ENCODE data around the gene XRCC6.

The XRCC6 gene

DNA sequence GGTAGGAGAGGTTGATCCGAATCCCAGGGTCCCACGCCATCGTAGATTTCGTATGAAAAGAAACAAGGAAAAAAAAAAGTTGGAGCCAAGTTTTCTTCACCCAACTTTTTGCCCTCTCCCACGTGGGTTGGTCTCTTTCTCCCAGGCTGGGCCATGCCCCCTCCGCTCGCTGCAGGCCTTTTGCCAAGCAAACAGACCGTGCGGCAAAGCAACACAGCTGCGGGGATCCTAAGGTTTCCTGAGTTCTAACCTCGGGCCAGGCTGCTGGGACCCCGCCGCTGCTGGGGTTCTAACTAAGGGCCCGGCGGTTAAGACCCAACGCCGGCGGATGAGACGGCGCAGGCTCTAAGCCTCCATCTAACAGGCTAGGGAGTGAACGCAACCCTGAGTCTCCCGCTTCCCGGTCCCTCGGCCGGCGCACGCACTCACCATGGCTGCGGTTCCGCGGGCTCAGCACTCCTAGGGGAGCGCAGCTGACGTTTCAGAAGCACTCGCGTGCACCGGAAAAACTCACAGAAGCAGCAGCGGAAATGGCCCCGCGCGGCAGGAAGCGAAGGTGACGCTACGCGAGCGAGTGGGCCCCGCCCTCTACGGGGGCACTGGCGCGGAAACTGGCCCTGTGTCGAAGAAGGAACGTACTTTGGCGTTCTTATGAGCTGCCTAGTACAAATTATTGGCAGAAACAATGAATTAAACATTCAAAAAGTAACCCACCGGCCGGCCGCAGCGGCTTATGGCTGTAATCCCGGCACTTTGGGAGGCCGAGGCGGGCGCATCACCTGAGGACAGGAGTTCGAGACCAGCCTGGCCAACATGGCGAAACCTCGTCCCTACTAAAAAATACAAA, 67.5 kb downstream of the XRCC6 start, which contains the start of gene SNU13:
TSS of gene SNU13 (minus strand) at position 503 of the 847 bp plus-strand sequence. CDS start at position 432, 71 bp downstream.
- DNase-seq, result peak; percentile 90

DNA sequence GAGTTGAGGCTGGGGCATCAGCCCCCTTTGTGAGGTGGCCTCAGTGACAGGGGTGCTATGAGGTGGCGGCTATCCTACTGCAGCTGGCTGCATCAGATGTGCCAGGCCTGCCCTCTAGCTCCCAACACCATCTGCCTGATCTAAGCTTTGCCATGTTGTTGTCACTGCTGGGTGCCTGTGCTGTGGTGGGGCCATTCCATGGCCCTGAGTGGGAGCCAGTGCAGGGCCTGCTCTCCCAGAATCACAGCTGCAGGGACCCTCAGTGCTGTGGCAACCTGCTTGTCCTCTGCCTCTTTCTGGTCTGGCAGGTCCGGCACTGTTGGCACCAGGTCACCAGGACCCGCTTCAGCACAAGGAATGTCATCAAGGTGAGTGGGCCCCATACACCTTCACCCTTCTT, 69.4 kb downstream of the XRCC6 start:
- no peak for DNase-seq

DNA sequence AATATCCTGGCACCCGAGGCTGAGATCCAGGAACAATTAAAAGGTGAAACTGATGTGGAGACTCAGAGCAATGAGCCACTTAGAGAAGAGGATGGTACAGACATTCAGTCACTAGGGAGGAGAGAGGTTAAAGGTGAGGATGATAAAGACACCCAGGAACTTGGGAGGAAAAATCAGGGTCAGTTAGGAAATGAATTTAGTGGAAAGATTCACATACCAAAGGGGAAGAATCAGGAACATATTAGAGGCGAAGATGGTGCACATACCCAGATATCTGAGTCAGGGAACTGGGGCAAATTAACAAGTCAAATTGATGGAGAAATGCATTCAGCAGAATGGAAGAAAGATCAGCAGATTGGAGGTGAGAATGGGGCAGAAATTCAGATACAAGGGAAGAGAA, 74.1 kb downstream of the XRCC6 start:
- DNase-seq, result no peak

DNA sequence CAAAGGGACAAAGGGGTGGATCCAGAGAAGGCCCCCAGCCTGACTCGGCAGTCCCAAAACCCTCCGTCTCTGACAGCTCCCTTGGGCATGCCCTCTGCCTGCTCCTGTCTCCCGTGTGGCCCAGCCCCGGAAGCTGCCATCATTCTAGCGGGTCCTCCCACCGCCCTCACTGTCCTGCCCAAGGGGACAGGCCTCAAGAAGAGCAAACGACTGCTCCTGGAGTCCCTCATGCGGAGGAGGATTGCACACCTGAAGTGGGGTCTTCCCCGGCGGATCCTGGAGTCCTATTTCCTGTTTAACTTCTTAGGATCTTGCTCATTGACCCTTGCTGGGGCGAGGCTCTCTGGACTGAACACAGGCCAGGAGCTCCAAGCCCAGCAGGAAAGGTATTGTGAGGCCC, 75.6 kb downstream of the XRCC6 start:
- no peak for DNase-seq

DNA sequence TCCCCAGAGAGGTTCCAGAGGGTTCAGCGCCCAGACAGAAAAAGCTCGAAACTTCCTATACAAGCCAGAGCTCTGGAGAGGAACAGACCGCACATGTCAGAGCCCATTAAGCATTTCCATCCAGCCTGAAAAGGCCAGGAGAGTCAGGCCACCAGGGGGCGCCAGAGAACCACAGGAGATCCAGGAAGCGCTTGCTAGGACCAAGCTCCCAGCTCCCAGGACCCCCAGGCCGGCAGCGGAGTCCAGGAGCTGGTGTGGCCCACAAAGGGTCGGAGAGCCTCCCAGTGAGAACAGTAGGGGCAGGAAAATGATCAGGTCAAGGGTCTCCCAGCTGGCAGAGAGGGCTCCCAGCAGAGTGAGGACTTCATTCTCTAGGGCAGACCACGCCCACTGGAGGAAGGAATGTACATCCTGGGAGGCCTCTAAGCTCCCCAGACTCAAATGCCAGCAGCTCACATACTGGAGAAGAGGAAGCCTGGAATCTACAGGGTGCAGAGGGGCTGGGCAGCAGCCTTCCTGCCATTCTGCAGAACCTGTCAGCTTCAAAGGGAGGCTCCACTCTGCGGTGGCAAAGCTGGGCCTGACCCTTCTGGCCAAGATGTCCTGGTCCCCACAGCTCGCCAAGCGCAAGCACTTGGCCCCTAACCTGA, 76.2 kb downstream of the XRCC6 start:
- peak; percentile 94 for DNase-seq

DNA sequence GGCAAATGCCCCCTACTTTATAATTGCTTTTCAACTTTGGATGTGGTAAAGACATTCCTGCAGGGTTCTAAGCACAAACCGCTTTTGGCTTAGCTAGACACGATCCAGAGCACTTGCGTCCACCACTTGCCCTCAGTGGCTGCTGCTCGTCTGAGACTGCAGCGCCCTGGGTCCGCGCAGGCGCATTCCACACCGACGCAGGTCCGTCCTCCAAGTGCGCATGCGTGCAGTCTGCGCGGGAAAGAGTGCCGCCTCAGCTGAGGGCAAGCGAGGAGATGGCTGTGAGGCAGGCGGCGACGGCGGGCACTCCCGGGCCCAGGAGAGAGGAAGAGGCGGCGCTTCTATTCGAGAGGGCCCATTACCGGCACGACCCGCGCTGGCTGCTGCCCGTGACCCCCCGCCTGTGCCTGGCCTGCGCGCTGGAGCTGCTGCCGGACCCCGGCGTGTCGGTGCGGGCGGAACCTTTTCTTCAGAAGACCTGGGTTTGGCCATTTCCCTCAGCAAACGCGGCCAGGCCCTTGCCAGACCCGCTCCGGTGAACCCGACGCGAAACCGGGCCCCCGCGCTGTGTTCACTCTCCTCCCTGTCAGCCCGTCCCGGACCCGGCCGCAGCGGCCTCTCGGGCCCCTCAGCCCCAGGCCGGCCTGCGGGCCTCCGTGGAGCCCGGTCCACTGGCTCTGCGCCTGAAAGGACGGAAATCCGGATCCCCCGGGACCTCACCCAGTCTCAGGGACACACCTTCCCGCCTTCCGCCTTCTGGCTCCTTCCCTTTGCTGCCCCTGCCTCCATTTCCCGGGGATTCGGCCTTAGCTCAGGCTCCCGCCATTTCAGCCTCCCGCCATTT, 78.4 kb downstream of the XRCC6 start, which contains the start of gene MEI1:
TSS of gene MEI1 (plus strand) at position 240 of the 844 bp plus-strand sequence. CDS start at position 276, 36 bp downstream.
- DNase-seq, result peak; percentile 88

DNA sequence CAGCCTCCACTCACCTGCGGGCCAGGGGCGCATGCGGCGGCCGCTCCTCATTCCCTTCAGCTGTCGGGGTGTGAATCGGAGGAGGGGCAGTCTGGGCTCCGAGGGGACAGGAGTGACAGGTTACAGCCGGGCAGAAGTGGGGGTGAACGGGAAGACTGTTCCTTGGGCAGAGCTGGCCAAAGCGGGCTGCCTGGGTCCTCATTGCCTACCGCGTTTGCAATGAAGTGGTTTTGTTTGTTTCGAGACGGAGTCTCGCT, 78.9 kb downstream of the XRCC6 start:
- no peak for DNase-seq

DNA sequence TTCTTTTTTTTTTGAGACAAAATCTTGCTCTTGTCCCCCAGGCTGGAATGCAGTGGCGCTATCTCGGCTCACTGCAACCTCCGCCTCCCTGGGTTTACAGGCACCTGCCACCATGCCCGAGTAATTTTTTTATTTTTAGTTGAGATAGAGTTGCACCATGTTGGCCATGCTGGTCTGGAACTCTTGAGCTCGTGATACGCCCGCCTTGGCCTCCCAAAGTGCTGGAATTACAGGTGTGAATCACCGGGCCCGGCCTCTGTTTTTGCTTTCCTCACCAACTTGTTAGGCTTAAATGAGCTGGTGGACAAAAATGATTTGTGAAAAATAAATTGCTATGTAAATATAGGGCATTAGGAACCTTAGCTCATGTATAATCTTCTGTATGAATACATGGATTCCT, 81.7 kb downstream of the XRCC6 start:
- DNase-seq, result no peak

DNA sequence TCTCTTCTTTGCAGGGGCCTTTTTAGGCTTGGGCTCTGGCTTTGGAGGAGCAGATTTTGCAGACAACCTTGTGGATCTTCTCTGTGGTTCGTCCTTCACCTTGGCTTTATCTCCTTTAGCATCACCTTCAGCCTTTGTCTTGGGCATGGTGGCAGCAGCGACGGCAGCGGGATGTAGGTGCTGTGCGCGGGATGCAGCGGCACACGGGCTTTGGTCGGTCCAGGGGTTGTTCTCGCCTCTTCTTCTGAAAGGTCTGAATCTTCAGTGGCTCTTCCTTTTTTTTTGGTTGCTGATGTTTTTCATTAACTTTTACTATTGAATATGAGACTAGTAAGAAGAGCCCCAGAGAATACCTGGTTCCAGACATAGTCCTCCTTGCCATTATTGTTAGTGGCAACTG, 88.2 kb downstream of the XRCC6 start:
- DNase-seq, result no peak

DNA sequence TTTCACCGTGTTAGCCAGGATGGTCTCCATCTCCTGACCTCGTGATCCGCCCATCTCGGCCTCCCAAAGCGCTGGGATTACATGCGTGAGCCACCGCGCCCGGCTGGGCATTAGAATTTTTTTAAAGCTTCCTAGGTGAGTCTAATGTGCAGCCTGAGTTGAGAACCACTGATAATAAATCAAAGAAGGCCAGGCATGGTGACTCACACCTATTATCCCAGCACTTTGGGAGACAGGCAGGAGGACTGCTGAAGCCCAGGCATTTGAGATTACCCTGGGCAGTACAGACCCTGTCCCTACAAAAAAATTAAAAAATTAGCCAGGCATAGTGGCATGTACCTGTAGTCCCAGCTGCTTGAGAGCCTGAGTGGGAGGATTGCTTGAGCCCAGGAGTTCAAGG, 91.9 kb downstream of the XRCC6 start:
- DNase-seq, result no peak
